GM18868 (cell line): Measurements from ENCODE around the gene WWC1.

ENCODE experiments used
- ATAC-seq: cut with Tn5 transposase; IDR thresholded peaks from one replicate; pipeline ENCODE4 v1.9.1; 2021; ENCODE audit warnings: mild to moderate bottlenecking, moderate library complexity; ENCODE audit not compliant: unreplicated experiment

Gene WWC1

DNA sequence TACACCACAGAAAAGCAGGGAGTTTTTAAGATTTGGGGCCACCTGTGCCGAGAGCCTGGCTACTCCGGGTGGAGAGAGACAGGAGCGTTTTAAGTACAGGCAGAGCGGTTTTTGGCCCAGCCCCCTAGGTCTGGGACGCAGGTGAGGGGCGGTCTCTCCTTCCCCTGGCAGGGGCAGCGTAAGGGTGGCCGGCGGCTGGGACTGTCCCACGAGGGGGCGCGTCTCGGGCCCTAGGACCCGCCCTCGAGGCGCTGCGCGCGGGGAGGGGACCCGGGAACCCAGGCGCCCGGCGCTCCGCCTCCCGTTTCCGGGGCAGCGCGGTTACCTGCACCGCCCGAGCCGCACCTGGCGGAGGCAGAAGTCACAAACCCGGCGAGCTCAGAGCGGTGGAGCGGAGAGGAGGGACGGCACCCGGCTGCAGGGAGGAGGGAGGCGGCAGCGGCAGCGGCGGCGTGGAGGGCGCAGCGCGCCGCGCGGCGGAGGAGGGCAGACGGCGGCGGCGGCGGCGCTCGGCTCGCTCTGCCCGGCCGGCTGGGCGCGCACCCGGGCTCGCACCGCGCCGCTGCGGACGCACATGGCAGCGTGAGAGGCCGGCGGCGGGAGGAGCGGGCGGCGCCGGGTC lies at the start of gene WWC1:
WWC1 (plus strand) TSS at position 304 of the 622 bp plus-strand sequence. CDS start 508 bp downstream, outside the sequence.
- ATAC-seq: peak; percentile 80

DNA sequence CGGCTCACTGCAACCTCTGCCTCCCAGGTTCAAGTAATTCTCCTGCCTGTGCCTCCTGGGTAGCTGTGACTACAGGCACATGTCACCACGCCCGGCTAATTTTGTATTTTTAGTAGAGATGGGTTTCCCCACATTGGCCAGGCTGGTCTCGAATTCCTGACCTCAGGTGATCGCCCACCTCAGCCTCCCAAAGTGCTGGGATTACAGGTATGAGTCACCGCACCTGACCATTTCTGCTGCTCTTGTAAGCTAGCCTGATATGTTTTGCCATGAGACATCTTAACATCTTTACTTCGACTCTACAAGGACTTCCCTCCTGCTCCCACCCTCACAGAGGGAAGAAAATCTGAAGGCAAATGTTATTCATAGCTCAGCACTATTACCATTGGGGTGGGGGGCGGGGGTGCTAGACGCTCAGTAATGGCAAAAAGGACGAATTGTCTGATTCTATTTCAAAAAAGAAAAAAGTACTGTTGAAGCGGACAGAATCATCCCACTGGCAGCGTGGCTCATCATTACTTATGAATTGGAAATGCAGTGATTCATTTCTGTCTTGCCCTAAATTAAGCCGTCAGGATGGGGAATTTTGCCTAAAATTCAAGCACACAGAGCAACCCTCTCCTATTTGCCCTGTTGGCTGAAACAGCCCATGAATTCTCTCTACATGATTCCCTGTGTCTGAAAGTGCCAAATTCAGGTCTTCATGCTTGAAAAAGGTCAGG lies 46.4 kb upstream of the WWC1 start:
- no peak for ATAC-seq

DNA sequence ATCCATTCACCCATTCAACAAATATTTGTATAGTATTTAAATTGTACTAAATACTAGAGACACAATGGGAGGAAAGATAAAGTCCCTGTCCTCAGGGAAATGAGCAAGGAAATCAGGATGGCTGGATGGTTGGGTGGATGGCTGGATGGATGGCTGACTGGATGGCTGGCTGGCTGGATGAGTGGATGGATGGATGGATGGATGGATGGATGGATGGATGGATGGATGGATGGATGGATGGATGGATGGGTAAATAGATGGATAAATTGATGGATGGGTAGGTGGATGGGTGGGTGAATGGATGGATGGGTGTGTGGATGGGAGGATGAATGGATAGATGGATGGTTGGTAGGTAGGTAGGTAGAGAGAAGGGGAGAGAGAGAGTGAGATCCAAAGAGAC lies 41.5 kb upstream of the WWC1 start:
- no peak for ATAC-seq

DNA sequence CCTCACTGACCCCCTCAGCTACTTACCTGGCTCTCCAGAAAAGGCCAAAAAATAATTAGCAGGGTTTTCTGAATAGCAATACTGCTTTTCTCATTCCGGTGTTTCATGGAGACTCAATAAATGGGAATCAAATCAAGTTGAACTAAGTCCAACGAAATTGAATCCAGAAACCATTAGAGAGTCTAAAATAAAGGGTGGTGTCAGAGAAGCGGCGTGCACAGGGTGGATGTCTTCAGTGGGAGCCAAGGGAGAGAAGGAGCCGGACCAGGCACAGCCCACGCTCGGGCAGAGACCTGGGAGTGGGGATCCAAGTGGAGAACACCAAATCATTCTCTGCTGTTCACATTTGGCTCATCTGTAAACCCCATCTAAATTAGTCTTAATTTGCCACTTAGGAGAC lies 40.2 kb upstream of the WWC1 start:
- no peak for ATAC-seq

DNA sequence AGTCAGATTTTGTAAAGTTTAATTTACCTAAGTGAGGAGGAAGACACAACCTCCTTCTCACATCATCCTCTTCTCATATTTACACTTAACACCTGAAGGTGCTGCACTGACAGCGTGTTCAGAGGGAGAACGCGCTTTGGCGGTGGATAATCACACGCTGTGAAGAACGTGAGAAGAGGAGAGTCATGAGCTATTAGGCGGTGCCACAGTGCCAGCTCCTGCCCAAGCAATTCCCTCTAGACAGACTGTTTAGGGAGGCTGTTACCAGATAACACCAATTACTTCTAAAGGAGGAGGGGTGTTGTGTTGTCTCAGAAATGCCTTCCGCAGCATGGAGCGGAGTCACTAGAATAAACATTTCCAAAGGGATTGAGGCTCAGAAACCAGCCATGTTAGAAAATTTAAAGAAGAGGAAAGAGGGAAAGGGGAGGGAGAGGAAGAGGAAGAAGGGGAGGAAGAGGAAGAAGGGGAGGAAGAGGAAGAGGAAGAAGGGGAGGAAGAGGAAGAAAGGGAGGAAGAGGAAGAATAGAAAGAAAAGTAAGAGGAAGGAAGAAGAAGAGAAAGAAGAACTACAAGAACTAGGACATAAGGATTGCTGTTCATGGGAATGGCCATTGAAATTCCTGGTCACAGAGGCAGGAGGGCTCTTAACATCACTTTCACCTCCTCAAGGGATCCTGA lies 37.3 kb upstream of the WWC1 start:
- no peak for ATAC-seq

DNA sequence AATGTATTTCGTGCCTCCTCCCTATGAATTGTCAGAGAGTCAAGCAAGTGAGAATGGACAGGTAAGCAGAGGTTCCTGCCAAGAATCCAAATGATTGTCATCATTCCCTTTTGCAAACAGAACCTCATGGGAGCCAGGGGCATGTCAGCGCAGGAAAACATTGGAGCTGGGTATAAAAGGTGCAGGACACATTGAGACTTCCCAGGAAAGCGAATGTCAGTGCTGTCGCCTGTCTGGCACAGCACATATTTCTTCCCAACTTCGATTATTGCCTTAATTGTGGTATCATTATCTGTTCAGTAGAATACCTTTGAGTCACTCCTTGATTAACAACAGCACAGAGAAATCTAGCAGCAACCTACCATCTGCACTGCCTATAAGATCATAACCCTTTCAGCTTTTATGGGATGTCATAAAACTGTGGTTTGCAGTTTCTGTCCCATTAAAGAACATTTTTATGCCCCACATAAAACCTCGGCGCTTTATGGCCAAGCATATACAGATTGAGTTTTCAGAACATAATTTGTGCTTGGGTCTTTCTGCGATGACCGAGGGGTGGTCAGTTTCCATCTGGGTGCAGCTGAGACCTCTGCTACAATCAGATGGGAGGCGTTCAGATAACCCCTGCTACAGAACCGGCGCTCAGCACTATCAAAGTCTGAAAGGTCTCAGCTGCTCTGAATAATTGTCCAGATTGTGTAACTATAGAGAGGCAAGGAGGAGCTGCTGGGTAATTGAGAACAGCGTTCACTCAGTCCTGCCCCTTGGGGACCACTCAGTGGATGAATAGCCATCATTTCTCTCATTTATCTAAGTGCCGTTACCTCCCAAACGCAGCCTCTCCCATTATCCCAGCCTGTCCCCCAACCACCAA lies 30.9 kb upstream of the WWC1 start:
- ATAC-seq: no peak

DNA sequence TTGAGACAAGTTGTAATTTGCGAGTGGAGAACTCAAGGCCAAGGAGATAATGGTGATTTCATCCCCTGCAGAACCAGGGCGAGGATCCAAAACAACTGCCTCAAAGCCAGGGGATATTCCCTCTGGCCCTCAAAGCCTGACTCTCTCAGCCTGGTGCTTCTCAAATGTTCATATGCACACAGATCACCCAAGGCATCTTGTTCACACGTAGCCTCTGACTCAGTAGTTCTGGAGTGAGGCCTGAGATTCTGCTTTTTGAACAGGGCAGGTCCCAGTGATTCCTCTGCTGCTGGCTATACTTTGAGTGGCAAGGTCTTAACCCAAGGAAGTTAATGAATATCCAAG lies 30.2 kb upstream of the WWC1 start:
- no peak for ATAC-seq

DNA sequence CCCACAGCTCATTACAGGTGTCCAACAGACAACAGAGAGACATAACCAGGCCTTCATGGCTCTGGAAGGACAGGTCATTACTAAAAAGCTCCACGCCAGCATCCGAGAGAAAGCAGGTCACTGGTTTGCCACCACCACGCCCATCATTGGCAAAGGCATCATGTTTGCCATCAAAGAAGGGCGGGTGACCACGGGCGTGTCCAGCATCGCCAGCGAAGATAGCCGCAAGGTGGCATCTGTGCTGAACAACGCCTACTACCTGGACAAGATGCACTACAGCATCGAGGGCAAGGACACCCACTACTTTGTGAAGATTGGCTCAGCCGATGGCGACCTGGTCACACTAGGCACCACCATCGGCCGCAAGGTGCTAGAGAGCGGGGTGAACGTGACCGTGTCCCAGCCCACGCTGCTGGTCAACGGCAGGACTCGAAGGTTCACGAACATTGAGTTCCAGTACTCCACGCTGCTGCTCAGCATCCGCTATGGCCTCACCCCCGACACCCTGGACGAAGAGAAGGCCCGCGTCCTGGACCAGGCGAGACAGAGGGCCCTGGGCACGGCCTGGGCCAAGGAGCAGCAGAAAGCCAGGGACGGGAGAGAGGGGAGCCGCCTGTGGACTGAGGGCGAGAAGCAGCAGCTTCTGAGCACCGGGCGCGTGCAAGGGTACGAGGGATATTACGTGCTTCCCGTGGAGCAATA lies 29.3 kb upstream of the WWC1 start:
- no peak for ATAC-seq

DNA sequence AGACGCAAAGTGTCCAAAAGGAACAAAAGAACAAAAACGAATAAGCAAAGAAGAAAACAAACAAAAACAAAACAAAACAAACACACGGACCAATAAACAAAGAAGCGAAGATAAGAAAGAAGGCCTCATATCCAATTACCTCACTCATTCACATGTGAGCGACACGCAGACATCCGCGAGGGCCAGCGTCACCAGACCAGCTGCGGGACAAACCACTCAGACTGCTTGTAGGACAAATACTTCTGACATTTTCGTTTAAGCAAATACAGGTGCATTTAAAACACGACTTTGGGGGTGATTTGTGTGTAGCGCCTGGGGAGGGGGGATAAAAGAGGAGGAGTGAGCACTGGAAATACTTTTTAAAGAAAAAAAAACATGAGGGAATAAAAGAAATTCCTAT lies 28.3 kb upstream of the WWC1 start:
- ATAC-seq: no peak

DNA sequence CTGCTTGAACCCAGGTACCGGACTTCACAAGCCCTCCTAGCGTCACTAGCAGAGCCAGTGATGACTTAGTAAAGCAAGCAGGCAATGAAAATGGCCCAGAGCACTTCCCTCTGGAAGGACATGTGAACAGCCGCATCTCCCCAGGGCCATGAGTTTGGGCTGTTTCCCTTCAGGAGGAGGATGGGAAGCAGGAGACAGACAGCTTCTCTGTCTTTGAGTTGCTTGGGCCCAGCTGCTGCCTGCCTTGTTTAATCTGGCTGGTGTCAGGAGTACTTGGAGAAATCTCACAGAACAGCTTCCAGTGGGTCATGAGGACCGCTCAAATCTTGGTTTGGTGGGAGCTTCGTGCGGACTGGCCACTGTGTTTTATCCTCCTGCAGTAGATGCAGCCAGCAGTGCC lies 25.4 kb upstream of the WWC1 start:
- no peak for ATAC-seq

DNA sequence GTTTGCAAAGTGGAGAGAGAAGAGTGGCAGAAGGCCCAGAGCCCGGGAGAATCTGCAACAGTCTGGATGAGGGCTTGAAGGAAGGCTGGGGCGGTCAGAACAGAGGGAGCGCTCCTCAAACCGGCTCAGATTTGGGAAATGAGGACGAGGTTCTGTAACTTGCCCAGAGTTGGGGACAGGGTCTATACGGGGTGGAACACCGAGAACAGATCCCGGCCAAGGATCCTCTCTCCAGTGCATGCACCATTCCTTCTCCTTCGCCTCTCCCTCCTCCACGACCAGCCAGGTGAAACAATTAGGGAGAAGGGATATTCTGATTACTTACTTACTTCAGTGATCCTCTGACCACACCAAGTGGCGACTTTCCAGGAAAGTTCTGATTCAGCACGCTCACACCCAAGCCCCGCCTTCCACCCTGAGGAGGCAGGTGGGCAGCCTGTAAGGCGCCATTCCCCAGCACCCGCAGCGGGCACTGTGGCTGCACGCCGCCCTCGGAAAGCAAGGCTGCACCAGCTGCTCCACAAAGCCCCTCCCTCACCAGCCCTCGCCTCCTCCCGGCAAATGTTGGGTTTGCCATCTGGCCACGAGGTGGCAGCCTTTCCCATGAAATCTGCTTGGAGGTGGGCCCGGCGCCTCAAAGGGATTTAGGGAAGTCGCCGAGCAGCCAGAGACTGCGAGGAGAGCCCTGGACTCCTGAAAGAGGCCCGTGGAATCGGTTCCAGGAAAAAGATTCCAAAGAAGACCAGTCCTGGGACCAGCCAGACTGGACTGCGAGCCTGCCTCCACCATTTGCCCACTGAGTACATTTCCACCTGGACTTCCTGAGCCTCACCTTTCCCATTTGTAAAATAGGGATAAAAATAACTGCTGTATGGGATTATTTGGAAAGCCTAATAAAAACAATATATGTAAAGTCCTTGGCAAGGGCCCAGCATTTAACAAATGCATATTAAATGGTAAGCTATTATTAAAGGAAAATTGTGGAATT lies 22.2 kb upstream of the WWC1 start:
- ATAC-seq: peak; percentile 88

DNA sequence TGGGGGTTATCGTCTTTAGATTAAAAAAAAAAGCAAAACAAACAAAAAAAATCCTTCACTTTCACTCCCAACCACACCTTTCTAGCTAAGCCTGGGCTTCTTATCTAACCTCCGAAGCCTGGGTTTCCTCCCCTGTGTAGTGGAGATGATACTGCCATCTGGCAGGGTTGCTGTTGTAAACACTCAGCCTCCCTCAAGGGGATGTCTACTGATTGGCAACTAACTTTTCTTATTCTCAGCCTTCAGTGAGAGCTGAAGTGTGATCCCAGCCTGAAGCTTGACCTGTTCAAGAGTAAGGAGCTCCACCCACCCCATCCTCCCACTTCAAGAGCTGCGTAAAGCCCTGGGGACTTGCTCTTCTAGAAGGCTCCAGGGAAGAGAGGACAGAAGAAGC lies 21.5 kb upstream of the WWC1 start:
- peak; percentile 34 for ATAC-seq

DNA sequence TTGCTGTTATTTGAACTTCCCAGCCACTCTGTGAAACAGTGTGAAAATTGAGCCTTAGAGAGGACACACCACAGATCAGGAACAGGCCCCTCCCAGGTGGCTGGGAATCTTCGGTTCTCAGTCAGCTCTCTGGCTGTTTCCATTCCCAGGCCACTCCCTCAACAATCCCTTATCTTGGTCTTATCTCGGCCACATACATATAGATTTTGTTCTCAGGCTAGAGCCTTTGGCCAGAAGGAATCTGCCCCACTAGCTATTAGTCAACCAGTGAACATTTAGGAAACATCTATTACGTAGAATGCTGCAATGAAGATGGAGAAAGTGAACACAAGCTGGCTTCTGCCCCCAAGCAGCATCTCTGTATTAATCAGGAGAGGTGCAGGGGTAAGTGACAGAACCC lies 21.0 kb upstream of the WWC1 start:
- no peak for ATAC-seq

DNA sequence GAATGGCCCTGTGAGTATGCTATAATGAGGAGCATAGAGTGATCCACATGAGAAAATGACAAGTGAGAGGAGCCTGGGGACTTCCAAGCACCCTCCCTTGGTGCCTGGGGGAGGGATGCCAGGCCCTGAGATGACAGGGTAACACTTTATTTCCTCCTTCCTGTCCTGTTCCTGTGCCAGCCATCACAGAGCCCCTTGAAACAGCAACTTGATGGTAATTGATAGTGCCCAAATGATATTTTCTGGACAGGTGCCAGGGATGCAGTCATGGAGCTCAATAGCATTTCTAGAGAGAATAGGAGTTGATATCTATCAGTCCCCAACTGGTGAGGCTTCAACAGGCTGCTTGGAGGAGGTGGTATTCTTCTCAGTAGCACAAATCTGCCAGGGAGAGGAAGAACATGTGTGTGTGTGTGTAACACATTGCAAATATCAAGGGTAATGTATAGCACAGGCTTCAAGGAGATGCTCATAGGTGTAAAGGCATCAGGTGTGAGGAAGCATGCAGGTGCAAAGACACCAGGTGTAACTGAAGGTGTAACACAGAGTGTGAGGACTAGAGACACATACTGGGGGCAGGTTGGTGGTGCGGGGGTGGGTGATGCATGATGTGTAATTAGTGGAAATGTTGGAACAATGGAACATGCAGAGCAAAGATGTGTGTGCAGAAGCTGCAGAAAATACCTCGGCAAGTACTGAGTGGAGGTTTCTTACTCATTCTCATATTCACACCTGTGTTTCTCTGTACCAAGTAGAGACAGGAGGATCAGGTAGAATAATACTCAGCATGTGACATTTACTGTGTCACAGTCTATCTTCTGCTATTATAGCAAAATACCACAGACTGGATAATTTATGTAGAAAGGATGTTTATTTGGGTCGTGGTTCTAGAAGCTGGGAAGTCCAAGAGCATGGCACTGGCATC lies 18.1 kb upstream of the WWC1 start:
- no peak for ATAC-seq

DNA sequence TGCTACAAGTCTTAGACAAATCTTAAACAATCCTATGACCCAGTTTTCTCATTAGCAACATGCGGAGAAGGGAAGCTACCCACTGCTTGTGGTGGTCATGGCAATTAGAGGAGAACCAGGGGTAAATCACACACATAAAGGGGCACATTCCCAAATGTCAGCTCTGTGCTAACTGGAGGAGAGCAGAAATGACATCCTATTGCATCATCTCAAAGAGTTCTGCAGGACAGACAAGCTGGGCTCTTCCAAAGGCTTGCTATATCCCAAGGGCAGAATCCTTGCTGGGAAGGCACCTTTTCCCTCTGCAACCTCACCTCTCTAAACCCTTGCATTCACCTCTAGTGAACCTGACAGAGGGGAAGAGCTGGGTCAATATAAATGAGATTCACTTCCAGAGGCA lies 17.0 kb upstream of the WWC1 start:
- ATAC-seq: no peak

DNA sequence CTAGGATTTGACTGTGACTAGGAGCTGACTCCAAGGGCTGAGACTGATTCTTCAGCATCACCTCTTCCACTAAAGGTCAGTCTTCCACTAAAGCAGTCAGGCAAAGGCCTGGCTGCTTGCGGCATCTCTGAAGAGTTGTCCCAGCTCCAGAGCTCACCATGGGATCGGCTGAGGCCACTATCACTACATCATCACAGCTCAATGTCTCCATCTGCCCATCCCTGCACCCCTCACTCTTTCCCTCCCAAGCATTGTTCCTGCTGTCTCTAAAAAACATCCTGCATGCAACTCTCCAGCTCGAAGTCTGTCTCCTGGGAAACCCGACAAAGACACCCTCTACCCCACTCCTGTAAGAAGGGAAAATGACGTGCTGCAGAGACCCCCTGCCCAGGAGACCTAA lies 15.5 kb upstream of the WWC1 start:
- ATAC-seq: no peak

DNA sequence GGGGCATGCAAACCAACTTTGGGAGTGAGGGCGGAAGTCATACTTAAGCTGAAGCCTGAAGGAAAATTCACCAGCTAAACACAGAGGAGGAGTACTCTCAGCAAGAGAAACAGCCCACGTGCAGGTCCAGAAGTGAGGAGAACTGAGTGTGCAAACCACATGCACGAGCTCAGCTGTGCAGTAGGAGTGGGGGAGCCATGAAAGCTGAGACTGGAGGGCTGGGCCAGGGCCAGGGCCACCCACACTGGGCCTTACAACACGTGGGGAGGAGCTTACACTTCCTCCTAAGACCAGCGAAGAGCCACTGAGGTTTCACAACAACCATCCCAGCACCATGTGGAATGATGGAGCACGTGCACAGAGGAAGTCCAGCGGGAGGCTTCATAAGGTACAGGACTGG lies 9.3 kb upstream of the WWC1 start:
- ATAC-seq: no peak

DNA sequence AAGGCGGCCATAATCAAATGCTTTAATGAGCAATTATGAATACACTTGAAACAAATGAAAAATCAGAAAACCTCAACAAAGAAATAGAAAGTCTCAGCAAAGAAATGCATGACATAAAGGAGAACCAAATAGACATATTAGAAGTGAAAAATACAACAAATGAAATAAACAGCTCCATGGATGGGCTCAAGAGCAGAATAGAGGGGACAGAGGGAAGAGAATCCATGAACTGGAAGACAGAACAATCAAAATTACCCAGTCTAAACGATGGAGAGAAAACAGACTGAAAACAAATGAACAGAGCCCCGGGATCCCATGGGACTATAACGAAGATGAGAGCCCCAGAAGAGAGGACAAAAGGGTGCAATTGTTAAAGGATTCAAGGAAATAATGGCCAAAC lies 6.6 kb upstream of the WWC1 start:
- no peak for ATAC-seq

DNA sequence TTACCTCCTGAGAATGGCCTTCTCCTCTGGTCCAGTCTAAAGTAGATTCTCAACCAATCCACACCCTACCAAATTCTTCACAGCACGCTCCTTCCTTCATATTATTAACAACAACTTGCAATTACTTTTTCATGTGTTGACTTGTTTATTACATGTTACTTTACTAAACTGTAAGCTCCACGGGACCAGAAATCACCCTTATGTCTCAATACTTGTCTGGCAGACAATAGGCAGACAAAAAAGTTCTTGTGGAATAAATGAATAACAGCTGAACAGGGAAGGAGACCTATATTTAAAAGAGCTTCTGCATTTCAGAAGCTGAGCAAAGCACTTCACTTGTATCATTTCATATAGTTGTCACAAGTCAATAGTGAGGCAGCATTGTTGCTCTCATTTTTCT lies 5.7 kb upstream of the WWC1 start:
- ATAC-seq: no peak
